NCI-H460 (cell line): ENCODE data around the gene TMEM239. TPM values are rescaled to one million over a fixed set of nuclear protein-coding genes. Genes with fewer than 3 reads are reported as not detected.

ENCODE experiments used
- DNase-seq: peaks from one replicate; pipeline ENCODE4 v3.0.0-alpha.2; 2016; ENCODE audit warnings: low read depth; ENCODE audit errors: extremely low read depth
- total RNA-seq: library from RNA; depleted of rRNA; stranded (reverse); fragments of >200 nt; shearing (Covaris generic); gene quantifications from 2 replicates; pipeline ENCODE4 v1.2.3, GENCODE V29; 2014; rRNA removed

TMEM239 gene
- total RNA-seq, 1 experiment from 2014 or later, result not detected

GRCh38 chr20:2840967-2841531 lies 24.9 kb downstream of the TMEM239 start:
- DNase-seq, result no peak

DNA sequence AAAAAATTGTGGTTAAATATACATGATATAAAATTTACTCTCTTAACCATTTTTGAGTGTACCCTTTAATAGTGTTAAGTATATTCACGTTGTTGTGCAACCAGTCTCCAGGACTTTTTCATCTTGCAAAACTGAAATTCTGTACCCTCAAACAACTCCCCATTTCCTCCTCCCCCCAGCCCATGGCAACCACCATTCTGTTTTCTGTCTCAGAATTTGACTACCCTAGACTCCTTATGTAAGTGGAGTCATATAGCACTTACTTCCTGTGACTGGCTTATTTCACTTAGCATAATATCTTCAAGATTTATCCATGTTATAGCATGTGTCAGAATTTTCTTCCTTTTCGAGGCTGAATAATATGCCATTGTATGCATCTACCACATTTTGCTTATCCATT lies 29.4 kb downstream of the TMEM239 start:
- DNase-seq, result no peak

- no peak for DNase-seq
Observed at GRCh38 chr20:2846698-2847097, 30.5 kb downstream of the TMEM239 start.

GRCh38 chr20:2847802-2848201 lies 31.6 kb downstream of the TMEM239 start:
- no peak for DNase-seq

- no peak for DNase-seq
Observed at GRCh38 chr20:2849529-2849928, 33.4 kb downstream of the TMEM239 start.

GRCh38 chr20:2851086-2851485 lies 34.9 kb downstream of the TMEM239 start:
- DNase-seq, result no peak

DNA sequence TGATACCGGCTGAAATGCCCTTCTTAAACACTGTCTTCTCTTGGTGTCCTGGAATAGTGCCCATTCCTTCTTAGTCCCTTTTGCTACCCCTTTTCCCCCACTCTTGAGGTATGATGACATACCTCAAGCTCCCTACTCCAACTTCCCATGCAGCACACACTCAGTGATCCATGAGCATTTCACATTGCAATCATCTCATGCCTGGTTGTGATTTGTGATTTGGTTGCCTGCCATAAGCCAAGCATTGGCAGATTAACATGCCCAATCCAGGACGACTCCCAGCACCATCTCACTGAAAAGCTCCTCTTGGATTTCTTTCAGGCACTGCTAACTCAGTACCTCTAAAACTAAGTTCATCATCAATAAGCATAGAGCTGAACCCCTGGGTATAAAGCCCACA lies 42.4 kb downstream of the TMEM239 start:
- no peak for DNase-seq

GRCh38 chr20:2859330-2860121 lies 43.4 kb downstream of the TMEM239 start:
- DNase-seq, result no peak

DNA sequence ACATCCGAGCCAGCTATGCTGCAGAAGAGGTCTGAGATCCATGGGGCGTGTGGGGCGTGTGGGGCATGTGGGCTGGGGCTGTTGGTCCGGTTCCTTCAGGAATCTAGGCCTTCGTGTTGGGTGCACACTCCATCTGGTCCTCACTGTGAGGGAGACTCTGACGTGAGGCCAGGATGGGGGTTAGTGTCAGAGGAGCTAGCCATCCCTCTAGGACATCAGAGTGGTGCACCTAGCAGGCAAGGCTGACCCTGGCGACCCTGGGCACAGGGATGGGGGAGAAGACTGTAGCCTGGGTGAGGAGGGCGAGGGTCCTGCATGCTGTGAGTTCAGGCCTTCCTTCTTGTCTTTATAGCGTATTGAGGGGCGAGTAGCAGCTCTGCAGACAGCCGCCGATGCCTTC lies 48.5 kb downstream of the TMEM239 start:
- no peak for DNase-seq

DNA sequence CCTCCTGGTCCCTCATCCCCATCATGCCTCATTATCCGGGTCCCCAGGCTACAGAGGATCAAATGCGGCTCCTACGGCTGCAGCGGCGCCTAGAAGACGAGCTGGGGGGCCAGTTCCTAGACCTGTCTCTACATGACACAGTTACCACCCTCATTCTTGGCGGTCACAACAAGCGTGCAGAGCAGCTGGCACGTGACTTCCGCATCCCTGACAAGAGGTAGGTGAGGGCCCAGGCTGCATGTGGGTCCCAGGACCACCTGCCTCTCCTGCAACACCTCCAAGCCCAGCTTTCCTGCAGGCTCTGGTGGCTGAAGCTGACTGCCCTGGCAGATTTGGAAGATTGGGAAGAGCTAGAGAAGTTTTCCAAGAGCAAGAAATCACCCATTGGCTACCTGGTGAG lies 48.9 kb downstream of the TMEM239 start:
- DNase-seq, result no peak

GRCh38 chr20:2865630-2866029 lies 49.5 kb downstream of the TMEM239 start:
- no peak for DNase-seq

- no peak for DNase-seq
Observed at GRCh38 chr20:2866236-2866635, 50.1 kb downstream of the TMEM239 start.

DNA sequence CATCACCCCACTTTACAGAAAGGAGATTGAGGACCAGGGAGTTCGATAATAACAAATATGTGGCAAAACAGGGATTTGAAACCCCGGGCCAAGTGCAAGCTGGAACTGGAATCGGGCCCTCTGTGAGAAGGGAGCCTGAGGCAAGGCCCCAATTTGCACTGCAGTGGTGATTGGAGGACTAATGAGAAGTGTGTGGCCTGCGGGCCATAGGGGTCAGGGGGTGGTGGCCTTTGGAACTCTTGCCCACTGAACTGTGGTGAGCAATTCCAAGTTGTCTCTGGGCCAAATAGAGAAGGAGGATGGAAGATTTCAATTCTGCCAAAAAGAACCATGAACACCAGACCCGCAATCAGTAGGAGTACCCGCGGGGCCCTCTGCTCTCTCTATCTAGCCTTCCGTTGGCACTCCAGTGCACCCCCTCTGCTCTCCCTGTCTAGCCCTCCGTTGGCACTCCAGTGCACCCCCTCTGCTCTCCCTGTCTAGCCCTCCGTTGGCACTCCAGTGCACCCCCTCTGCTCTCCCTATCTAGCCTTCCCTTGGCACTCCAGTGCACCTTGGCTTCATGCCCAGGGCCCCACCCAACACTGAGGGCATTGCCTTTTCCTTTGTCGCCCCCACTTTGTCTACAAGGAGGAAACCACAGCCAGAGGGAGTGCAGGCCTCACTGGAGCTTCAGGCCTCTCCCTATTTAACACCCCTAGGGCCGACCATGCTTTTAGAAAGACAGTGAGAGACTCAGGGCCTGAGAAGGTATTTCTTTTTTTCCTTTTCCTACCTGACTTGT lies 51.1 kb downstream of the TMEM239 start:
- DNase-seq, result no peak

Other genes starting within 250 kb of the TMEM239 start
- 246 and 301 TPM in 2 replicates for gene NOP56, start 163.7 kb upstream of the TMEM239 start, total RNA-seq
- 128 and 138 TPM in 2 replicates for gene IDH3B, start 152.1 kb upstream of the TMEM239 start, total RNA-seq
- gene EBF4, start 123.6 kb upstream of the TMEM239 start, total RNA-seq, result 1.0 and 2.0 TPM in 2 replicates
- not detected in 2 replicates for gene CPXM1, start 15.7 kb upstream of the TMEM239 start, total RNA-seq
- gene C20orf141, start 1.4 kb upstream of the TMEM239 start, total RNA-seq, result not detected in 2 replicates
- gene PCED1A, start 24.3 kb downstream of the TMEM239 start, total RNA-seq, result 16.2 and 18.5 TPM in 2 replicates
- gene VPS16, start 24.4 kb downstream of the TMEM239 start, total RNA-seq, result 21.3 and 24.1 TPM in 2 replicates
- 28.2 and 33.0 TPM in 2 replicates for gene PTPRA, start 57.1 kb downstream of the TMEM239 start, total RNA-seq
- not detected in 2 replicates for gene GNRH2, start 227.3 kb downstream of the TMEM239 start, total RNA-seq
- 78.4 and 82.0 TPM in 2 replicates for gene MRPS26, start 229.7 kb downstream of the TMEM239 start, total RNA-seq